Dermis blood vessel endothelial cell (primary cell): ENCODE data around the gene BCAS3. TPM values are rescaled to one million over a fixed set of nuclear protein-coding genes. Genes with fewer than 3 reads are reported as not detected.
A peak's percentile ranks its signal among the peaks of the same experiment; 100 is the strongest.

Experiments used
- DNase-seq: peaks from one replicate; pipeline ENCODE4 v3.0.0; 2010
- total RNA-seq: library from RNA; depleted of rRNA; stranded (reverse); fragments of >200 nt; gene quantifications from 2 replicates; pipeline ENCODE4 v1.2.3, GENCODE V29; 2014

The BCAS3 gene
- total RNA-seq, 1 donor from 2014 or later = 27.4 TPM

DNA sequence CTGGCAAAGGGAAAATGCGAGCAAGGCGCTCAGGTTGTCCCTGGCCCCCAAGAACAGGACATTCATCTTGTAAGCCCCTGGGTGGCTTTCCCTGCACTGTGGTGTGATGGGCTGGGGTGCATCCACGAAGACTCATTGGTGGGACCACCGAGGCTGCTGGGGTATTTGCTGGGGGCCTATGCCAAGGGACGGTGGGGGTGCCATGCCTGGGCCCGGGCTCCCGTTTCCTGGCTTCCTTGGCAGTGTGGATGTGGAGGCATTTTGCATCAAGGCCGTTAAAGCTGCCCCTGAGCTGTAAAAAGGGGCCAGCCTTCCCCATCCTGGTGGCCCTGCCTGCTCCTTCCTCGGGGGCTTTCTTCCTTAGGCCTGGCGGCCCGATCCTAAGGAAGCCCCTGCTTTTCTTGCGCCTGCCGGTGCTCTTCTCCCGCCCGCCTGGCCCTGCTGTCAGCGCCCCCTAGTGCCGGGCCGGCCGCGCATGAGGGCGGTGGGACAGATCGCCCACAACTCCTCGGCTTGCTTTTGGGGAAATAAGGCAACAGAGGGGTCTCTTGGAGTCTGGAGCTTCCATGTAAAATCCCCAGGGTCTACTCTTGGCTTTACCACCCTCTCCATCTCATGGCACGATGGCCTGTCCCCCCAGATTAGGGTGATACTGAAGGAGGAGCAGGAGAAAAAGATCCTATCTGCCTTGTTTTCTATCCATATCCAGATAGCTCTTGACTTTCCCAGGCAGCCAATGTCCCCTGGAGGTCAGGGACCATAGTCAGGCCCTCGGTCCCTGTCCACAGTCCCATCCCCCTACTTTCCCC lies 712.2 kb downstream of the BCAS3 start:
- peak; percentile 66 for DNase-seq

DNA sequence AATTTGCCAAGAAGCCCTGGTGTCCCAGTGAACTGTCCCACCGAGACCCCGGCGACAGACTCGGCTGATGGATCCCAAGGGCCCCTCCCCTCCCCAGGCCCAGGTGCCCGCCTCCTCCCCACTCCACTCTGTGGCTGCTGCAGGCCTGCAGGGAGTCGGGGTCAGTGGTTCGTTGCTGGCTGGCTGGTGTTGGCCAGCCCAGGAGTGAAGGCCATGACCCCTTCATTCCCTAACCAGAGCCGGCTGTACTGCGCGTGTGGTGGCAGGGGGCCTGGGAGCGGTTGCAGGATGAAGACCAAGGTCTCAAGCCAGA lies 712.8 kb downstream of the BCAS3 start:
- no peak for DNase-seq

DNA sequence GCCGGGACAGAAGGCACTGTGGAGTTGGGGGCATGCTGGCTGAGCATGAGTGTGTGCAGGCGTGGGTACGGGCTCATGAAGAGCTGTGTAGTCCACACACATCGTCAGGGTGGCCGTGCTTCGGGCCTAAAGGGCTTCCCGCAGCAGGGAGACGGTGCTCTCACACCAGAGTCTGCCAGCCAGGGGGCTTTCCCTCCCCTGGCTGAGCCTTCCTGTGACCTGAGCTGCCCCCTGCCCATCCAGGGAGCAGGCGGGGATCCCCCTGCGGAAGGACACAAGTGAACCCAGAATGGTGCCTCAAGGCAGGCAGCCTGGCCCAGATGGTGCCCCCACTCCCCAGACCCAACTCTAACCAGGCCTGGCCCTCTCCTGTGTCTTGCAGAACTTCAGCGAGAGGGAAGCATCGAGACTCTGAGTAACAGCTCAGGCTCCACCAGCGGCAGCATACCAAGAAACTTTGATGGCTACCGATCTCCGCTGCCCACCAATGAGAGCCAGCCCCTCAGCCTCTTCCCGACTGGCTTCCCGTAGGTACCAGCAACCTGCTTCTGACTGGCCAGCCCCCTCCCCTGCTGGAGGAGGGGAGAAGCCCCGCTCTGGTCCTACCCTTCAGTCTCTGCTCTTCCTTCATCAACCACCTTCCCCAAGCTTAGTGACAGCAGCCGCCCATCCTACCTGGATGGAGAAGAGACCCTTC lies 714.1 kb downstream of the BCAS3 start:
- no peak for DNase-seq

DNA sequence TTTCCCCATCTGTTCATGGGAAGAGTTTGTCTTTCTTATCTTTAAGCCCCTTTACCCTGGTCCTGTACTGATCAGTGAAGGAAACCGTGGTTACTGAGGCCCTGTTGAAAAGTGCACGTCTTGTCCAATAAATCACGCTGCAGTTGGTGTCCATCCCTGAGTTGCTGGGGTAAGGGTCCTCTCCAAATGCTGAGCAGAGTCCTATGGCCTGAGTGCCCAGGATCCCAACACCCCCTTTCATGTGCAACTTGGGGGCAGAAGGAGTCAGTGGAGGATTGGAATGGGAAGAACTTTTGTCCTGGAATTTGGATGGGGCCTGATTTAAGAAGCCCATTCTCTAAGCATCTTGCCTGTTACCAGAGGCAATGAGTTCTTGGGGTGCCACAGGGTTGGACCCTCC lies 715.0 kb downstream of the BCAS3 start:
- DNase-seq = no peak

DNA sequence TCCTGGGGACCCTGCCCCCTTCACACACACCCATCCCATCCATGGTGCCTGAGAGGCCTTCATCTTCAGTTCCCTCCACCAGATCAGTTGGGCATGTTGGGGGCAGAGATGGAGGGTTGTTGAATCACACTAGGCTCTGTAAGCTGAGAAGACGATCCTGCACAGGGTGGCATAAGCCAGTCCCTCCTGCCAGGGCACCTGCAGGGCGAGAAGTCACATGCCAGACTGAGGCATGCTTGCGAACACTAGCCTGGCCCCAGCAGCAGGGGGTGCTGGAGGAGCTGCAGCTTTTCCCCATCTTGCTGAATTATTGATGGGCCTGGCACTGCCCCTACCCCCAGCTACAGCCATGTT lies 715.9 kb downstream of the BCAS3 start:
- no peak for DNase-seq

DNA sequence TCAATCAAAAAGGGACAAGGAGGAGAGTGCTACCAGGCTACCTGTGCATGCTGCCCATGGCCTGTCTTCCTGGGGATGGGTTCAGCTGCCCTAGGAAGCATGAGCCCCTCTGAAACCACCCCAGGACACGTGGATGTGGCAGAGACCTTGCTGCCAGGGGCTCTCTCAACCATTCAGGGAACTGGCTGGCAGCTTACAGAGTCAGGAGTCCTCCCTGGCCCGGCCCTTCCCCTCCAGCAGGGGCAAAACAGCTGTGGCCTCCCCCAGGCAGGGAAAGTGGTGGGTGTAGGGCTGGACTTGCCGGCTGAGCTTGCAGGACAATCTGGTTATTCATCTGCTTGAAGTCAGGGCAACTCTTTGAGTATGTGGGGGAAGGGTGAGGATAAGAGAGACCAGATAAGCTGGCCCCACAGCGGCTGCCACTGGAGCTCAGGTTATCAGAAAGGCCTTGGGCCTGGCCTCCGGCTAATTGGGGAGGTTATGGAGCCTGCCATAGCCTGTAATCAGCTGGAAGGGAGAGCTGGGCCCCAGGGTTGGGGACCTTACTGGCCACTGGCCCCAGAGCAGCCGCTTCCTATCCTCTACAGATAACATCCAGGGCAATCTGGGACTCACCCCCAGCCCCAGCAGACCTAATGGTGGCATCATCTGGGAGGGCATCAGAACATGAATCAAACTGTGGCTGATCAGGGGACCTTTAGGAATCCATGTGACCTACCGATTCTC lies 716.4 kb downstream of the BCAS3 start:
- DNase-seq = no peak

DNA sequence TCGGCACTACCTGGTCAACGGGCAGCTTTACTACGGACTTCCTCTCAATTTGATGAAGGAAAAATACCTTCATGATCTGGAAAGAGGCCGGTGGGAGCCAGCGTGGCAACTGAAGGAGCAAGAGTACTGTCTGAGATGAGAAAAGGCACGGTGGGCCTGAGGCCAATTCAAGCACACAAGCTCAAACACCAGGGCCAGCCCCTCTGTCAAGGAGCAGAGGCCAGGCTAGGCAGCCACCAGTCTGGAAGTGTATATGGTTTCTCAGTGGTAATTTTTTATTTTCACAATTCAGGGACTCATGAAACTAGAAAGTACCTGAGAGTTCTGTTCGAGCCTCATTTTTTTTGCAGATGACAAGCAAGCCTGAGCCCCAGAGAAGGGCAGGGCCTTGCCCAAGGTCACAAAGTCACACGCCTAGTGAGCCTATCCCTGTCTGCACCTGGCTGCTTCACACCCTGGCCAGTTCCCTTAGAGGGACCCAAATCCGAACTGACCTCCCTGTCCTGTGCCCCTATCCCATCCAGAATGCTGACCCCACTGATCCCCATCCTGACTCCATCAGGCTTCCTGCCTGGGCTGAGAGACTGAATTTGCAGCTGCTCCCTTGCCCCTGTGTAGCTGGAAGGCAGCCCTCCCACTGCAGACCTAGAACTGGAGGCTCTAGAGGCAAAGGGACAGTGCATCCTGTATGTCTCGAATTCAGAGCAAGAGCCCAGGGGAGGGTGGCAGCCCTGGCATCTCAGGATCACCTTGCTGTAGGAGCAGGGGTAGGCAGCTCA lies 717.2 kb downstream of the BCAS3 start:
- no peak for DNase-seq

DNA sequence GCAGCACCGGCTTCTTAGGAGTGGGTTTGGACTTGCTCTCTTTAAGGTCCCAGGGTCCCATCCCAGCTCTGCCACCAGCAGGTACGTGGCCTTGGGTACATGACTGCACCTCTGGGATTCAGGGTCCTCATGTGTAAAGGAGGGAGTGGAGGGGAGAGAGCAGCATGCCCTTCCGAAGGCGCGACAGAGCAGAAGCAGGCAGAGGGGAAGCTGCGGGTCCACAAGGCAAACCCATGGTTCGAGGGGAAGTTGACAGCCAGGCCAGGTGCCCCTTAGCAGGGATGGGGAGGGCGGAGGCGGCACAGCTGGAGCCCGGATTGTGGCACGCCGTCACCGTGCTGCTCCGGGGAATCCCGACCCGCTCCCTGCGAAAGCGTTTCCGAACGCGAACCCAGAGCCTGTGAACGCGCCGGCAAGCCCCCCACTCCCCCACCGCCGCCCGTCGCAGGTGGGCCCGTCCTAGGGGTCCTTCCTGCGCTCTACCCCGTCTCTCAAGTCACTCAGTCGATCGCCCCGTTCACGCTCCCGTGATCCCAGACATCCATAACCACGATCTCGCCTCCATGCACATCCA lies 717.8 kb downstream of the BCAS3 start:
- no peak for DNase-seq

DNA sequence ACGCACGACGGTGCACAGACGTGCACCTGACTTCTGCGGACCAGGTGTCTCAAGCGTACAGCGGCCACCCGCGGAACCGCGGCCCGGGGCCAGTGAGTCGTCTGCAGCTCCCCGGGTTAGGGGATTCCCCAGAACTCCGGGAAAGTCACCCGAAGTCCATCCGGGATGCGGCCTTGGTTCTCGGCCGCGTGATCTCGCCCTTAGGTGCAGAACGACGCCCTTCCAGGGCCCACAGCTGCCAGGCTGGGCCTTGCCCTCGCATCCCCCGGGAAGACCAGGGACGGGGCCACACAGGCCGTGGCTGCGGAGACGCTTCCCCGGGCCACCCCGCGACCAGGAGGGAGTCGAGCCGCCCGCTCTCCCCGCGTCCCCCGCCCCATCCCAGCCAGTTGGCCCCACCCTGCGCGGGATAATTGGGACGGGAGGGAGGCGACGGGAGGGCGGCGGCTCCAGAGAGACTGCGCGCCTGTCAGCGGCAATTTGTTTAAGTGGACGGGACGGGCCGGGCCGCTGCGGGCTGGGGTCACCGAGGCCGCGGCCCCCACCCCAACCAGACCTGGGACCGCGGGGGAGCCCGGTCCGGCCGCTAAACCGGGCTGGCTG lies 718.4 kb downstream of the BCAS3 start:
- no peak for DNase-seq

DNA sequence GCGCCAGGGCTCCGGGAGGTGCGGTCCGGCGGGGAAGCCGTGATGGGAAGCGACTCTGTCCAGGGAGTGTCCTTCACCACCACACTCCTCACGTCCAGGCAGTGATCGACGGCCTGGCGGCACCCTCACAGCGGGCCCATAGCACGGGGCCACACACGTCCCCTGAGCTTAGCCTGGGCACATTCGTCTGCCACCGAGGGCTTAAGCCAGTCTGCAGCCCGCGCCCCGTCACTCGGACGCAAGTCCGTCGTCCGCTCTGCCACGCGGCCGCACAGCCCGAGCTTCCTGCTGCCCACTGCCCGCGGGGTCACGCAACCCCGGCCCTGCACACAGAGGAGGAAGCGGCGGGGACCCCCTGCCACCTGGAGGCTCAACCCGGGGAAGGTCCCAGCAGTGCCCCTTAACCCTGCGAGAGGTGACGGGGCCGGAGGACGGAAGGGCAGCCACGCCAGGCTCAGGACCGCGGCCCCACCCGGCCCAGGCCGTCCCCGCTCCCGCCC lies 719.0 kb downstream of the BCAS3 start:
- no peak for DNase-seq

DNA sequence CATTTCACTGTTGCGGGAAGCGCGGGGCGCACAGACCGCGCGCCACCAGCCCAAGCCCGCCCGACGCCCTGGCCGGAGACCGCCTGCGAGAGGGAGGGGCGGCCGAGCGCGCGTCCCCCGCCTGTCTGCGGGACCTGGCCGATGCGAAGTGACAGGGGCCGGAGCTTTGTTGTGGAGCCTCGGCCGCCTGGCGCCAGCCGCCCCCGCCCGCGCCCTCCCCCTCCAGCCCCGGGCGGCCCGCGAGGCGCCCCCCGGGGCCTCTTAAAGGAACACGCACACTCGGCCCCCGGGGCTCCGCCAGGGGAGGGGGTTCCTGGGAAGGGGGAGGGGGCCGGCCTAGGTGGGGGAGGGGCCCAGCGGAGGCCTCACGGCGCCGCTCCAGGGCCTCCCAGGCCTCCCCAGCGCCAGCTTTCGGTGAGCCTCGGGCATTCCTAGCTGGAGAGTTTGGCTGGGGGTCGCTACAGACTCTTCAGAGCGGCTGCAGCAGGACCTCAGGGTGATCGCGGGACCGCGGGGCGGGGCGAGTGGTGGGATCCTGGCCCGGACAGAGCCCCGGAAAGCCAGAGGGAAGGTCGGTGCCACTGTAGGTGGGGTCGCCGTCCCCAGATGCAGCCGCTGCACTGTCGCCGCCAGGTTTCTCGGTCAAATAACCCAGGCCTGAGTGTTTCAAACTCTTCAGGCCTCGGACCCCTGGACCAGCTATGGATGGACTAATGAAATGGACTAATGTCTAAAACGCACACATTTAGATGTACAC lies 719.6 kb downstream of the BCAS3 start:
- DNase-seq = no peak

DNA sequence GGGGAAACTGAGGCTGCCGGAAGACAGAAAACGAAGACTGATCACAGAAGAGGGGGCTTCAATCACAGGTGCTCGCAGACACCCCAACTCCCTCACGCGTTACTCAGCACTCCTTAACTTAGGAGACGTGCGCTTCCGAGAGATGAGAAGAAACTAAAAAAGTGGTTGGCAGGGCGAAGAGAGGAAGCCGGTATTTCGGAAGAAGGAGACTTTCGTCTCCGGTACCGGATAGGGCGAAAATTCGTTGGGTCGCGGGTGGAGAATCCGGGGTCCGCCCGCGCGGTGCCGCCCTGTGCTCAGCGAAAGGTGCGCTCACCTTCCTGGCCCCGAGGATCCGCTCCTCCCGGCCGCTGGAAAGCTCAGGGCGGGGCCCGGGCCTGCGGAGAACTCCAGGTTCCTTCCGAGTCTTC lies 721.1 kb downstream of the BCAS3 start:
- DNase-seq = no peak

DNA sequence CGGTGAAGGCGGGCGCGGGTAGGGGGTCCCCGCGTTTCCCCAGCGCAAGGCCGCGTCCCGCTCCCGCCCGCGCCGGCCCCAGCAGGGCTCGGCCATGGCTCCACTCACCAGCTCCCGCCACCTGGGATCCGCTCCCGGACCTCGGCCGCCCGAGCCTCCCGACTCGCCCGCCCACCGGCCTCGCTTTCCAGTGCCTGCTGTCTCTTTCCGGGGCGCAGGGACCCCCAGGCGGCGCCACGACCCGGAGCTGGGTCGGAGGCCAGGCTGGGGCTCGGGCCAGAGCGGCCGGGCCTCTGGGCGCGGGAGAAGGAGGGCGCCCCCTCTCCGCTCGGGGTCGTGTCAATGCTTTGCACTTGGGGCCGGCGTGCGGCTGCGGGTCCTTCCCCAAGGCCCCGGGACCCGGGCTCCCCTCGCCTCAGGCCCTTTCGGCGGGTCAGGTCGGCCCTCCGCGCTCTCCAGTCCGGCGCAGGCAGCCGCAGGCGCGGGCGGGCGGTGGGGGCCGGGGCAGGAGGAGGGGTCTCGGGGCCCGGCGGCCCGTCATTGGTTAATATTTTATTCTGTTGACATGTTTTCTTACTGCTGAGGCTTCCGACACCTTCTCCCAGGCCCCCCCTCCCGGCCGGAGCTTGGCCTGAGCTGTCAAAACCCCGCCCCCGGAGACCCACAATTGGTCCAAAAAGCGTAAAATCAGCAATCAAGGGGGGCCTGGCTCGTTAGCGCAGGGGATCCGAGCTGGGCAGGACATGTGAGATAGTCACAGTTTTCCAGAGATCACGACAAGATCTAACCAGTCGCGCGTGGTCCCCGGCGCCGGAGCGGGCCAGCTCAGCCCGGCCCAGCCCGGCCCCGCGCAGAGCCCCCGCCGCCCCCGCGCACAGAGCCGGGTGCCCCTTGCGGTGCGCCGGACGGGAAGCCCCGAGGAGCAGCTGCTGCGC lies 721.7 kb downstream of the BCAS3 start, which contains the start of gene TBX2:
Gene TBX2 (plus strand): TSS at position 713 of the 935 bp plus-strand sequence. CDS start 334 bp downstream, outside the sequence.
- no peak for DNase-seq

DNA sequence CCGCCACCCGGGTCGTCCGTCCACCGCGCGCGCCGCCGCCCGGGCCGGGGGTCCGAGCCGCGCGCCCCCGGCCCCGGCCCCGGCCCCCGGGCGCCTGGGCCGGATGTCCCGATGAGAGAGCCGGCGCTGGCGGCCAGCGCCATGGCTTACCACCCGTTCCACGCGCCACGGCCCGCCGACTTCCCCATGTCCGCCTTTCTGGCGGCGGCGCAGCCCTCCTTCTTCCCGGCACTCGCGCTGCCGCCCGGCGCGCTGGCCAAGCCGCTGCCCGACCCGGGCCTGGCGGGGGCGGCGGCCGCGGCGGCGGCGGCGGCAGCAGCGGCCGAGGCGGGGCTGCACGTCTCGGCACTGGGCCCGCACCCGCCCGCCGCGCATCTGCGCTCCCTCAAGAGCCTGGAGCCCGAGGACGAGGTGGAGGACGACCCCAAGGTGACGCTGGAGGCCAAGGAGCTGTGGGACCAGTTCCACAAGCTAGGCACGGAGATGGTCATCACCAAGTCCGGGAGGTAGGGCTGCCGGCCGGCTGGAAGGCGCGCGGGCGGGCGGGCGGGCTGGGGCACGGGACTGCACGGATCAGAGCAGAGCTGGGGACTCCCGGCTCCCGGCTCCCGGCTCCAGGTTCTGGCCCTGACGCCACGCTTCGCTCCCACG lies 722.5 kb downstream of the BCAS3 start:
- no peak for DNase-seq

DNA sequence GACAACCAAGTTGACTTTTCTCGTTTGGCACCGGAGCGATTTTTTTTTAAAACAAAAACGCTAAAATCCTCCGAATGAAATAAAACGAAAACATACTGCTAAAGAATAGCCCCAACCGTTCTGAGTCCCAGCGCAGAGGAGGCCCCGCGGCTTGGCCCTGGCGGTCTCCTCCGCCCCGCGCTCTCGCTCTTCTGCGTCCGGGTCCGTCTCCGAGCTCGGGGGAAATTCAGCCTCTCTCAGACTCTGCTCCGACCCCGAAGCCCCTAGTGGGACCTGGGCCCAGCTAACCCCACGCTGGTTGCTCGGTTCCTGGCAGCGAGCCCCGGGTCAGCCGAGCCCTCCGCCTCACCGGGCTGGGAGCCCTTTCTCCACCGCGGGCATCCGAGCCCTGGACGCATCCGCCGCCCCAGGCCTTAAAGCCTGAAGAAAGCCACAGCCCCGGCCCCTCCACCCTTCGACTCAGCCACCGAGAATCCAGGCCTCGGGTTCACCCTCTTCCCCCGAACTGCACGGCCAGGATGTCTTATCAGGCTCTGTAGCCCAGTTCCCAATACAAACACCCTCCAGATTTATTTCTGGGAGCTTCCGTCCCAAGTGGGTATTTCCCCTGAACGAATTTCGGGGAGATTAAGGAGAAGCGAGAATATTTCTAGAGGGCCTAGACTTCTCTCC lies 723.2 kb downstream of the BCAS3 start:
- no peak for DNase-seq

DNA sequence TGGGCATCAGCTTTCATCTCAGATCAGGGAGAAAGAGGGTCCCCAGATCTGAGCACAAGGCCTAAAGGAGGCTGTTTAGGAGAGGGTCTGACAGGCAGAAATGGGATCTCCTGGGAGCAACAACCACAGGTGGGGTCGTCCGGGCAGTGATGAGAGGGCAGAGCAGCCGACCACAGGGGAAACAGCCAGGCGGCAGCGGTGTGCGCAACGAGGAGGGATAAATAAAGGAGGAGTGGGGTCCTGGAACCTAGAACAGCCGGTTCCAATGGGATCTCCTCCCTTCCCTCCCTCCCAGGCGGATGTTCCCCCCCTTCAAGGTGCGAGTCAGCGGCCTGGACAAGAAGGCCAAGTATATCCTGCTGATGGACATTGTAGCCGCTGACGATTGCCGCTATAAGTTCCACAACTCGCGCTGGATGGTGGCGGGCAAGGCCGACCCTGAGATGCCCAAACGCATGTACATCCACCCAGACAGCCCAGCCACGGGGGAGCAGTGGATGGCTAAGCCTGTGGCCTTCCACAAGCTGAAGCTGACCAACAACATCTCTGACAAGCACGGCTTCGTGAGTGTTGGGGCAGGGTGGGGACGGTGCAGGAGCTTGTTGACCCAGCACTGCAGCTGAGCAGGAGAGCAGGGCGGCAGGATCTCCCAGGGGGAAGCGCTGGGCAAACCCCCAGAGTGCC lies 723.9 kb downstream of the BCAS3 start:
- no peak for DNase-seq

DNA sequence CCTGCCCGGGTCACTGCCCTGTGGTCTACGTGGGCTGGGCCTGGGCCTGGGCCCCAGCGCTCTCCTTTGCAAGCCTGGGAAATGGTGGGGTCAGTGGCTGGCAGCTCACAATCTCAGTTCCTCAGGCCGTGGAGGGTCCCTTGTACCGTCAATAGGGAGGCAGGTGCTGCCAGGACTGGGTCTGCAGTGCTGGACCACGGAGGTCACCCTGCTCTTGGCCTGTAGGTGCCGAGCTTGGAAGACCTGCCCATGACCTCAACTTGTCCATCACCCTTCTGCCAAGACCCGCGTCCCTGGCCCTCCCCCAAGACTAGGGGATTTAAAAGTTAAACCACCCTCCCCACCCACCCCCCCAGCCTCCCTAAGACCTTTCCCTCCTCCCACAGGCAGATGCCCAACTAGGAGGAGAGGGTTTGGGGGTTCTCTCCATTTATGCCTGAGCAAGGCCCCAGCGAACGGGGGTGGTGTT lies 724.5 kb downstream of the BCAS3 start:
- no peak for DNase-seq
